DOHH2 (cell line): ENCODE data around the gene OR8J3.

Experiments used
- EZH2phosphoT487 ChIP-seq: fragments of 200-600 bp; sonication (generic); IDR thresholded peaks from 2 replicates; pipeline ENCODE4 v1.6.1; 2017; ENCODE audit warnings: borderline replicate concordance, mild to moderate bottlenecking, antibody characterized with exemption, low read length, moderate library complexity, mixed read lengths
- TF ChIP-seq, protein P1 (sequence below): fragments of 200-600 bp; sonication (generic); IDR thresholded peaks from one replicate; pipeline ENCODE4 v1.5.1; 2014; ENCODE audit warnings: antibody characterized with exemption, mild to moderate bottlenecking, low read depth, low read length; ENCODE audit not compliant: poor library complexity, severe bottlenecking

DNA sequence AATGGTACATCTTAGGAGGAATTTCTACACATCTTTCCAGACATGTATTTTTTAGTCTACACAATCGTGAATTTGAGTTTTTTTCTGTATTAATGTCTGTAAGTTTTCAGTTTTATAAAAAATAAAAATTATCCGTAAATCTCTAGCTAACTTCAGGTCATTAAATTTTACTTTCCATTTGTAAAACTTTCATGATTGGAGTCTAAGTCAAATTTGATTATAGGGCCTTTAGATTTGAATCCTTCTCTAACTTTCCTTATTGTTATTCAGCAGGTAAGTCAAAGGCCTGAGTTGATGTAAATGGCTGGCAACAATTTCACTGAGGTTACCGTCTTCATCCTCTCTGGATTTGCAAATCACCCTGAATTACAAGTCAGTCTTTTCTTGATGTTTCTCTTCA, 47.0 kb downstream of the OR8J3 start, which contains the start of gene OR8I2:
- TF ChIP-seq, protein P1, sequence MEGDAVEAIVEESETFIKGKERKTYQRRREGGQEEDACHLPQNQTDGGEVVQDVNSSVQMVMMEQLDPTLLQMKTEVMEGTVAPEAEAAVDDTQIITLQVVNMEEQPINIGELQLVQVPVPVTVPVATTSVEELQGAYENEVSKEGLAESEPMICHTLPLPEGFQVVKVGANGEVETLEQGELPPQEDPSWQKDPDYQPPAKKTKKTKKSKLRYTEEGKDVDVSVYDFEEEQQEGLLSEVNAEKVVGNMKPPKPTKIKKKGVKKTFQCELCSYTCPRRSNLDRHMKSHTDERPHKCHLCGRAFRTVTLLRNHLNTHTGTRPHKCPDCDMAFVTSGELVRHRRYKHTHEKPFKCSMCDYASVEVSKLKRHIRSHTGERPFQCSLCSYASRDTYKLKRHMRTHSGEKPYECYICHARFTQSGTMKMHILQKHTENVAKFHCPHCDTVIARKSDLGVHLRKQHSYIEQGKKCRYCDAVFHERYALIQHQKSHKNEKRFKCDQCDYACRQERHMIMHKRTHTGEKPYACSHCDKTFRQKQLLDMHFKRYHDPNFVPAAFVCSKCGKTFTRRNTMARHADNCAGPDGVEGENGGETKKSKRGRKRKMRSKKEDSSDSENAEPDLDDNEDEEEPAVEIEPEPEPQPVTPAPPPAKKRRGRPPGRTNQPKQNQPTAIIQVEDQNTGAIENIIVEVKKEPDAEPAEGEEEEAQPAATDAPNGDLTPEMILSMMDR: no peak
- TF ChIP-seq EZH2phosphoT487: no peak
